ENCODE data around the gene RHOA. TPM values are rescaled to one million over a fixed set of nuclear protein-coding genes. Genes with fewer than 3 reads are reported as not detected.

RHOA gene
- total and polyA plus RNA-seq, 2 of the 4 experiments (the other 2 are of a cell fraction), result 383 to 879 TPM

GRCh38 chr3:49383387-49383786 is 28.4 kb downstream of the RHOA start:
- dilution Hi-C loops (cut with HindIII; ENCODE audit: low sequenced_read_pairs, unreplicated experiment), result no loop called here
- H2AFZ ChIP-seq (replicated peaks; ENCODE audit: low read length, poor library complexity), result no peak overlapping the region
- no peaks in the 10 kb centered on the region for H3K9me3 ChIP-seq (ENCODE audit: control insufficient read depth, insufficient read depth, low read length)
- H3K56ac ChIP-seq (ENCODE audit: extremely low read depth, insufficient read depth, low read length), result no peak overlapping the region
- ChIA-PET POLR2A (ENCODE audit: unreplicated experiment) (interaction anchor here (0.6 kb wide), 1 partner anchor 25 kb away, joined by 3 read pairs; no protein-coding TSS in a partner anchor), CTCF (no interaction called here)
- H2AK5ac ChIP-seq (ENCODE audit: low read depth, low read length), result no peak overlapping the region
- no peak overlapping the region for H3K4me3 ChIP-seq (ENCODE audit: insufficient read depth, low read depth, low read length)
- TF ChIP-seq MXI1 (IDR thresholded peaks at IDR 0.05; ENCODE audit: borderline replicate concordance, low read depth, low read length) (no peak), CTCF (conservative IDR thresholded peaks at IDR 0.05; ENCODE audit: low read depth, low read length) (no peak), MAFK (IDR thresholded peaks at IDR 0.05; ENCODE audit: low read depth, low read length) (no peak), POLR2A (IDR thresholded peaks at IDR 0.05; ENCODE audit: low read depth, low read length) (no peak), BHLHE40 (IDR thresholded peaks at IDR 0.05; ENCODE audit: low read depth, low read length) (no peak), MAZ (IDR thresholded peaks at IDR 0.05; ENCODE audit: borderline replicate concordance, low read depth, low read length) (no peak), FOS (IDR thresholded peaks at IDR 0.05; ENCODE audit: low read depth, low read length) (no peak), NFE2L2 (IDR thresholded peaks at IDR 0.05; ENCODE audit: low read depth, low read length) (no peak), RFX5 (IDR thresholded peaks at IDR 0.05; ENCODE audit: low read depth, low read length) (no peak), SMC3 (IDR thresholded peaks at IDR 0.05; ENCODE audit: low read depth, low read length) (no peak), CHD1 (IDR thresholded peaks at IDR 0.05; ENCODE audit: low read depth, low read length) (no peak), ELK1 (IDR thresholded peaks at IDR 0.05; ENCODE audit: borderline replicate concordance, low read depth, low read length) (no peak), RCOR1 (IDR thresholded peaks at IDR 0.05; ENCODE audit: insufficient replicate concordance, low read length) (no peak), USF2 (IDR thresholded peaks at IDR 0.05; ENCODE audit: low read depth, low read length) (no peak), CEBPB (IDR thresholded peaks at IDR 0.05; ENCODE audit: low read depth, low read length) (no peak)
- H3K4me2 ChIP-seq (ENCODE audit: low read depth, low read length), result no peak overlapping the region
- H4K8ac ChIP-seq (ENCODE audit: low read depth in 2 of 2, low read length in 2 of 2), result no peak overlapping the region
- peaks cover 98% of the 10 kb centered on the region for H4K20me1 ChIP-seq (ENCODE audit: insufficient read depth, low read length)
- BruUV-seq (replicated peaks), result no TSS peak
- H3K27me3 ChIP-seq (ENCODE audit: control insufficient read depth, insufficient read depth, low read length), result no peaks in the 10 kb centered on the region
- WGBS, 2 experiments (ENCODE audit: extremely low coverage in 2 of 2, insufficient read length in 1 of 2), result 86% methylated on average over 3 of the region's 5 CpGs; no CpG with 5 or more reads in 1 of the 2 experiments
- H2BK120ac ChIP-seq (ENCODE audit: low read depth, low read length), result no peak overlapping the region
- no peak overlapping the region for H4K5ac ChIP-seq (ENCODE audit: low read depth, low read length)
- no peak overlapping the region for H3K23ac ChIP-seq (ENCODE audit: low read depth, low read length)
- H3K18ac ChIP-seq (ENCODE audit: low read depth, low read length), result no peak overlapping the region
- H3K4me1 ChIP-seq (ENCODE audit: control insufficient read depth, insufficient read depth, low read length), result peaks cover 8% of the 10 kb centered on the region
- H3K4ac ChIP-seq (ENCODE audit: low read depth, low read length), result no peak overlapping the region
- no peak overlapping the region for H3K9ac ChIP-seq (ENCODE audit: low read depth, low read length)
- H2AK9ac ChIP-seq (replicated peaks; ENCODE audit: low read depth, low read length, poor library complexity), result no peak overlapping the region
- H4K91ac ChIP-seq (ENCODE audit: insufficient read depth, low read depth, low read length), result no peak overlapping the region
- peaks cover 14% of the 10 kb centered on the region for H3K9me1 ChIP-seq (ENCODE audit: insufficient read depth, low read length)
- H3K14ac ChIP-seq (replicated peaks; ENCODE audit: low read depth, low read length), result no peak overlapping the region
- H3K36me3 ChIP-seq (ENCODE audit: control insufficient read depth, insufficient read depth, low read length), result peaks cover 6% of the 10 kb centered on the region; the same call in 1 of the 2 replicates
- in situ Hi-C loops (cut with MboI; ENCODE audit: low sequenced_read_pairs), result no loop called here
- no peak overlapping the region for H3K27ac ChIP-seq (ENCODE audit: insufficient read depth, low read length)
- peaks cover 0 to 48% of the 10 kb centered on the region in 2 experiments; a peak in 3 of 4 replicates for H3K79me1 ChIP-seq (ENCODE audit: low read depth in 1 of 2, low read length in 2 of 2)
- H2BK15ac ChIP-seq (ENCODE audit: low read depth, low read length), result no peak overlapping the region
- intact Hi-C loops (cut with micrococcal nuclease), result no loop called here
- no peak for ATAC-seq (ENCODE audit: low read depth)
- no peak for DNase-seq
- H2BK5ac ChIP-seq (ENCODE audit: low read depth, low read length, poor library complexity, severe bottlenecking), result no peak overlapping the region
- H2BK20ac ChIP-seq (ENCODE audit: low read depth, low read length), result no peak overlapping the region

Measured in IMR-90 (cell line).